HCT116 (cell line): ENCODE measurements around the gene SIAE. TPM values are rescaled to one million over a fixed set of nuclear protein-coding genes. Genes with fewer than 3 reads are reported as not detected.

Experiments used
- ATAC-seq: fragments of 200-7000 bp; cut with Tn5 transposase; 2 replicates; pipeline ENCODE4 v1.9.1; 2020; ENCODE audit warnings: mild to moderate bottlenecking, moderate library complexity
- BruUV-seq: library from RNA; stranded (reverse); fragments of 400-500 nt; replicated peaks from 2 replicates; lab custom pipeline; 2021; lab: Mats Ljungman, UMichigan
- CTCF ChIA-PET: fragments of 300-600 bp; sonication (Branson Sonifier 250); formaldehyde crosslinking; loops from one replicate; lab custom pipeline; 2021; ENCODE audit warnings: antibody characterized with exemption; lab: Charles Lee
- POLR2A ChIA-PET: fragments of 300-600, 350-600 bp; sonication (Branson Sonifier 250); formaldehyde crosslinking; loops from one replicate; lab custom pipeline; 2021; ENCODE audit warnings: antibody characterized with exemption; lab: Charles Lee
- RAD21 ChIA-PET, 2 experiments: fragments of 300-600 bp; sonication (Branson Sonifier 250); formaldehyde crosslinking; loops; one replicate each; lab custom pipeline; 2023; ENCODE audit warnings: low total read pairs in 2 of 2; ENCODE audit not compliant: uncharacterized antibody in 2 of 2, unreplicated experiment in 2 of 2, low non-redundant PET in 1 of 2; lab: Charles Lee
- DNase-seq: peaks from one replicate; pipeline ENCODE4 v3.0.0-alpha.2; 2010; ENCODE audit warnings: low read depth, low spot score
- H2AFZ ChIP-seq: fragments of 200-600 bp; shearing (Covaris generic), sonication (generic); 2 replicates; pipeline ENCODE4 v1.6.1; 2017; ENCODE audit warnings: low read depth, mixed run types, mixed read lengths, antibody characterized with exemption, low read length; ENCODE audit not compliant: poor library complexity, severe bottlenecking
- H3K27ac ChIP-seq: 2 replicates; pipeline ENCODE4 v1.5.1; 2012; ENCODE audit warnings: low read depth, low read length
- H3K27me3 ChIP-seq: fragments of 200-600 bp; sonication (generic); 2 replicates; pipeline ENCODE4 v1.6.1; 2016; ENCODE audit warnings: mixed run types, low read length, mixed read lengths; ENCODE audit not compliant: insufficient read depth
- H3K36me3 ChIP-seq, 2 experiments: fragments of 200-500 bp in 1 of 2; fragments of 200-600 bp in 1 of 2; sonication (Bioruptor generic) in 1 of 2; sonication (generic) in 1 of 2; 2 replicates each; pipeline versions ENCODE4 v1.5.1 to v1.6.1; 2014 to 2016; ENCODE audit warnings: low read length in 2 of 2, inconsistent platforms in 1 of 2, mixed read lengths in 1 of 2, mixed run types in 1 of 2; ENCODE audit not compliant: insufficient read depth in 2 of 2, control insufficient read depth in 1 of 2
- H3K4me1 ChIP-seq, 2 experiments: fragments of 200-600 bp in 1 of 2; sonication (generic) in 1 of 2; 2 replicates each; pipeline versions ENCODE4 v1.5.1 to v1.6.1; 2012 to 2017; ENCODE audit warnings: low read length in 2 of 2, inconsistent platforms in 1 of 2, mild to moderate bottlenecking in 1 of 2, mixed read lengths in 1 of 2, mixed run types in 1 of 2, moderate library complexity in 1 of 2; ENCODE audit not compliant: insufficient read depth in 2 of 2, control insufficient read depth in 1 of 2
- H3K4me2 ChIP-seq: fragments of 200-600 bp; sonication (generic); 2 replicates; pipeline ENCODE4 v1.6.1; 2017; ENCODE audit warnings: mixed run types, low read length, mixed read lengths
- H3K4me3 ChIP-seq, 2 experiments: fragments of 200-600 bp in 1 of 2; sonication (generic) in 1 of 2; replicated peaks in 1 of 2; 2 replicates each; pipeline ENCODE4 v1.5.1; 2011 to 2016; ENCODE audit warnings: low read length in 2 of 2, control low read depth in 1 of 2, low read depth in 1 of 2, mild to moderate bottlenecking in 1 of 2, mixed read lengths in 1 of 2, mixed run types in 1 of 2
- H3K79me2 ChIP-seq: fragments of 200-600 bp; sonication (generic); 2 replicates; pipeline ENCODE4 v1.6.1; 2017; ENCODE audit warnings: mild to moderate bottlenecking, mixed run types, low read length, moderate library complexity, mixed read lengths; ENCODE audit not compliant: insufficient read depth
- H3K9ac ChIP-seq: fragments of 200-600 bp; sonication (generic); 2 replicates; pipeline ENCODE4 v1.6.1; 2016; ENCODE audit warnings: low read length, mixed read lengths
- H3K9me2 ChIP-seq: fragments of 200-600 bp; sonication (generic), shearing (Covaris generic); 2 replicates; pipeline ENCODE4 v1.6.1; 2017; ENCODE audit warnings: mixed run types, mild to moderate bottlenecking, moderate library complexity; ENCODE audit not compliant: insufficient read depth
- H3K9me3 ChIP-seq, 2 experiments: fragments of 200-500 bp in 1 of 2; fragments of 200-600 bp in 1 of 2; sonication (Bioruptor generic) in 1 of 2; sonication (generic) in 1 of 2; 2 replicates each; pipeline ENCODE4 v1.6.1; 2014 to 2017; ENCODE audit warnings: low read length in 2 of 2, mixed read lengths in 2 of 2, inconsistent platforms in 1 of 2, low read depth in 1 of 2, mild to moderate bottlenecking in 1 of 2, mixed run types in 1 of 2, moderate library complexity in 1 of 2; ENCODE audit not compliant: control insufficient read depth in 1 of 2, insufficient read depth in 1 of 2
- H4K20me1 ChIP-seq: fragments of 200-600 bp; sonication (generic), shearing (Covaris generic); 2 replicates; pipeline ENCODE4 v1.6.1; 2017; ENCODE audit warnings: mixed run types, mild to moderate bottlenecking, moderate library complexity; ENCODE audit not compliant: insufficient read depth
- CEBPB ChIP-seq: IDR thresholded peaks from 2 replicates; pipeline ENCODE4 v1.6.1; 2012; ENCODE audit warnings: low read depth
- EZH2 ChIP-seq: fragments of 200-600 bp; sonication (generic); IDR thresholded peaks from 2 replicates; pipeline ENCODE4 v1.6.1; 2017; ENCODE audit warnings: antibody characterized with exemption, mixed run types
- JUND ChIP-seq: IDR thresholded peaks from 2 replicates; pipeline ENCODE4 v1.6.1; 2012
- RAD21 ChIP-seq: IDR thresholded peaks from 2 replicates; pipeline ENCODE4 v1.6.1; 2012; ENCODE audit warnings: low read depth, mild to moderate bottlenecking
- SP1 ChIP-seq: IDR thresholded peaks from 2 replicates; pipeline ENCODE4 v1.6.1; 2012; ENCODE audit warnings: low read depth
- ZFX ChIP-seq: fragments of 450-650 bp; IDR thresholded peaks from 2 replicates; pipeline ENCODE4 v1.6.1; 2017
- ZNF274 ChIP-seq: fragments of 200-500 bp; sonication (Bioruptor generic); IDR thresholded peaks from 2 replicates; pipeline ENCODE4 v1.6.1; 2014; ENCODE audit warnings: mild to moderate bottlenecking, low read depth, low read length, inconsistent platforms
- intact Hi-C: fragments of 100-400 bp; cut with micrococcal nuclease; formaldehyde crosslinking; loops from 2 replicates; pipeline ENCODE4 v1.10.0; 2022
- total RNA-seq: library from RNA; stranded (reverse); gene quantifications from one replicate; pipeline ENCODE4 v1.2.1, GENCODE V29; 2021; ENCODE audit not compliant: unreplicated experiment

The SIAE gene
- total RNA-seq, 1 experiment from 2014 or later: 39.2 TPM

GRCh38 chr11:124658501-124658900 lies 15.0 kb downstream of the SIAE start (continued):
- TF ChIP-seq ZNF274 (no peak), JUND (no peak), CEBPB (no peak)

- no peaks in the 10 kb centered on the region for H3K36me3 ChIP-seq
- ChIA-PET POLR2A (no interaction called here), CTCF (no interaction called here), RAD21 (no interaction called here)
- TF ChIP-seq JUND: no peak
- TF ChIP-seq ZFX: no peak
- no peak for TF ChIP-seq EZH2
- no peak for TF ChIP-seq RAD21
- no peaks in the 10 kb centered on the region for H3K4me1 ChIP-seq
- no peaks in the 10 kb centered on the region for H3K9me2 ChIP-seq
- no peaks in the 10 kb centered on the region for H4K20me1 ChIP-seq
- DNase-seq: no peak
- no peak overlapping the region for H3K4me2 ChIP-seq
- H2AFZ ChIP-seq: no peak overlapping the region
- no peaks in the 10 kb centered on the region for H3K9me3 ChIP-seq
- no peaks in the 10 kb centered on the region for H3K27me3 ChIP-seq
- no peak overlapping the region for H3K4me3 ChIP-seq
- H3K9ac ChIP-seq: no peak overlapping the region
- intact Hi-C loops: no loop called here
- H3K79me2 ChIP-seq: no peaks in the 10 kb centered on the region
- ATAC-seq: no peak
- BruUV-seq: no TSS peak
- no peak overlapping the region for H3K27ac ChIP-seq
Measured at GRCh38 chr11:124657904-124658303, 15.6 kb downstream of the SIAE start.

- Histone ChIP-seq H3K9me3 (no peaks in the 10 kb centered on the region), H3K79me2 (no peaks in the 10 kb centered on the region), H3K4me3 (no peak overlapping the region), H2AFZ (no peak overlapping the region), H3K36me3 (no peaks in the 10 kb centered on the region), H3K27me3 (no peaks in the 10 kb centered on the region), H3K4me1 (no peaks in the 10 kb centered on the region), H3K27ac (no peak overlapping the region), H3K4me2 (no peak overlapping the region), H4K20me1 (no peaks in the 10 kb centered on the region), H3K9ac (no peak overlapping the region), H3K9me2 (no peaks in the 10 kb centered on the region)
- CTCF ChIA-PET: no interaction called here
- DNase-seq (no peak), ATAC-seq (no peak)
- intact Hi-C loops: no loop called here
- POLR2A ChIA-PET: no interaction called here
- RAD21 ChIA-PET: no interaction called here
- BruUV-seq: no TSS peak
- no peak for TF ChIP-seq SP1
Measured at GRCh38 chr11:124656774-124657630, 16.5 kb downstream of the SIAE start.
